Measurements from ENCODE around the gene NYAP2. TPM values are rescaled to one million over a fixed set of nuclear protein-coding genes. Genes with fewer than 3 reads are reported as not detected.

Gene NYAP2
- total and polyA plus RNA-seq, 10 of the 15 experiments (the other 5 are each of a cell fraction or from before 2014, with no cell fraction given), result 0.03 TPM; not detected in 9

DNA sequence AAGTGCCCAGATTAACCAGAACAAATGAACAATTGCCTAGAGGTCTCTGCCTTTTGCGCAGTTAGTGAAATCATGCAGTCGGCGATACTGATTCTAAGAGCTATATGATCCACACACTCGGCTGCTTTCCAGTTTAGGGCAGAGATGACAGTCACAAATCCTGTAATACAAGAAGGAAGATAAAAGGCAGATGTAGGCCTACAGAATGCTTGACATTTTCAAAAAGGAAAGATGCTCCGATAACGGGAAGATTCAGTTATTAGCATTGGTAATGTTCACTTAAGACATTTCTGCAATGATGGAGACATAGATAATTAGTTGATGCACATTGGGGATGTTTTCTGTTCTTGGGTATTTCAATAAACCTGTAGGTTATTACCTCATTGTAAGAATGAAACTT is 19.5 kb downstream of the NYAP2 start:
- no peak overlapping the region for H3K4me2 ChIP-seq (ENCODE audit: control insufficient read depth, insufficient read depth)
- no peaks in the 10 kb centered on the region for H4K20me1 ChIP-seq (ENCODE audit: control insufficient read depth, insufficient read depth)
- 68% methylated on average over 6 of the region's 6 CpGs for WGBS (ENCODE audit: insufficient coverage, insufficient replicate concordance, low lambda C conversion rate, missing lambda C conversion rate)
- POLR2A ChIA-PET, result no interaction called here
- in situ Hi-C loops (cut with MboI), result no loop called here
- H3K4me3 ChIP-seq, result no peak overlapping the region
- H3K36me3 ChIP-seq (ENCODE audit: control insufficient read depth in 2 of 2, insufficient read depth in 2 of 2, low read length in 1 of 2), result no peaks in the 10 kb centered on the region
- no peak for DNase-seq (ENCODE audit: low read depth, low spot score)
- H3K27me3 ChIP-seq (replicated peaks in 1 of 2; ENCODE audit: control insufficient read depth in 2 of 2, insufficient read depth in 2 of 2, low read length in 1 of 2), result no peaks in the 10 kb centered on the region; a peak in 1 of 4 replicates
- H3K9ac ChIP-seq (ENCODE audit: control insufficient read depth, insufficient read depth, low read length), result no peak overlapping the region
- no peak overlapping the region for H3K27ac ChIP-seq (ENCODE audit: control insufficient read depth, insufficient read depth)
- intact Hi-C loops (cut with micrococcal nuclease; ENCODE audit: unreplicated experiment), result no loop called here
- H3K9me3 ChIP-seq (replicated peaks; ENCODE audit: control insufficient read depth, insufficient read depth, low read length), result no peaks in the 10 kb centered on the region
- ATAC-seq, result no peak
- no peak overlapping the region for H2AFZ ChIP-seq (ENCODE audit: control insufficient read depth, low read depth, low read length)
- H3K4me1 ChIP-seq (ENCODE audit: control insufficient read depth, insufficient read depth, low read length), result no peaks in the 10 kb centered on the region
- no peak for FAIRE-seq
- H3K79me2 ChIP-seq (ENCODE audit: control insufficient read depth, insufficient read depth, low read length), result no peaks in the 10 kb centered on the region
- no peak for TF ChIP-seq CHD2 (IDR thresholded peaks at IDR 0.05; ENCODE audit: borderline replicate concordance, low read depth, low read length)
- no peak for TF ChIP-seq TCF3 (IDR thresholded peaks at IDR 0.05; ENCODE audit: borderline replicate concordance, insufficient read depth, low read depth, low read length)
- no peak for TF ChIP-seq MTA2 (IDR thresholded peaks at IDR 0.05; ENCODE audit: low read depth)
- no peak for TF ChIP-seq TARDBP (IDR thresholded peaks at IDR 0.05; ENCODE audit: borderline replicate concordance)
- no peak for TF ChIP-seq ATF7 (IDR thresholded peaks at IDR 0.05; ENCODE audit: low read depth)
- no TSS peak for BruUV-seq (replicated peaks)
- SMC1A ChIA-PET (ENCODE audit: uncharacterized antibody, unreplicated experiment), result interaction anchor here (1.8 kb wide), 1 partner anchor 8 kb away, joined by 5 read pairs; no protein-coding TSS in a partner anchor
- CTCF ChIA-PET, result no interaction called here
- RAD21 ChIA-PET (ENCODE audit: unreplicated experiment), result interaction anchor here (1.6 kb wide), 1 partner anchor 10 kb away, joined by 6 read pairs; no protein-coding TSS in a partner anchor

GRCh38 chr2:225422145-225422544 is 22.6 kb downstream of the NYAP2 start:
- FAIRE-seq, result no peak
- Histone ChIP-seq H4K20me1 (ENCODE audit: control insufficient read depth, insufficient read depth) (no peaks in the 10 kb centered on the region), H3K27me3 (replicated peaks in 1 of 2; ENCODE audit: control insufficient read depth in 2 of 2, insufficient read depth in 2 of 2, low read length in 1 of 2) (no peaks in the 10 kb centered on the region; a peak in 1 of 4 replicates), H3K36me3 (ENCODE audit: control insufficient read depth in 2 of 2, insufficient read depth in 2 of 2, low read length in 1 of 2) (no peaks in the 10 kb centered on the region), H3K79me2 (ENCODE audit: control insufficient read depth, insufficient read depth, low read length) (no peaks in the 10 kb centered on the region), H2AFZ (ENCODE audit: control insufficient read depth, low read depth, low read length) (no peak overlapping the region), H3K4me1 (ENCODE audit: control insufficient read depth, insufficient read depth, low read length) (no peaks in the 10 kb centered on the region), H3K4me3 (no peak overlapping the region), H3K27ac (ENCODE audit: control insufficient read depth, insufficient read depth) (no peak overlapping the region), H3K9me3 (replicated peaks; ENCODE audit: control insufficient read depth, insufficient read depth, low read length) (no peaks in the 10 kb centered on the region), H3K9ac (ENCODE audit: control insufficient read depth, insufficient read depth, low read length) (no peak overlapping the region), H3K4me2 (ENCODE audit: control insufficient read depth, insufficient read depth) (no peak overlapping the region)
- in situ Hi-C loops (cut with MboI) (no loop called here), intact Hi-C loops (cut with micrococcal nuclease; ENCODE audit: unreplicated experiment) (no loop called here)
- POLR2A ChIA-PET, result no interaction called here
- SMC1A ChIA-PET (ENCODE audit: uncharacterized antibody, unreplicated experiment), result interaction anchor here (0.5 kb wide), 1 partner anchor 20 kb away, joined by 3 read pairs; no protein-coding TSS in a partner anchor
- WGBS (ENCODE audit: insufficient coverage, insufficient replicate concordance, low lambda C conversion rate, missing lambda C conversion rate), result 51% methylated on average over 2 of the region's 2 CpGs
- no peak for ATAC-seq
- no peak for DNase-seq (ENCODE audit: low read depth, low spot score)
- BruUV-seq (replicated peaks), result no TSS peak
- CTCF ChIA-PET, result no interaction called here
- RAD21 ChIA-PET (ENCODE audit: unreplicated experiment), result no interaction called here
- TF ChIP-seq CEBPB (IDR thresholded peaks at IDR 0.05; ENCODE audit: borderline replicate concordance in 1 of 2, low read depth in 2 of 2, low read length in 2 of 2), result no peak
- no peak for TF ChIP-seq HDGF (IDR thresholded peaks at IDR 0.05)
- no peak for TF ChIP-seq SUZ12 (IDR thresholded peaks at IDR 0.05; ENCODE audit: unreplicated experiment)
- no peak for TF ChIP-seq GATAD2B (conservative IDR thresholded peaks at IDR 0.05; ENCODE audit: low read depth)
- TF ChIP-seq, protein P1, sequence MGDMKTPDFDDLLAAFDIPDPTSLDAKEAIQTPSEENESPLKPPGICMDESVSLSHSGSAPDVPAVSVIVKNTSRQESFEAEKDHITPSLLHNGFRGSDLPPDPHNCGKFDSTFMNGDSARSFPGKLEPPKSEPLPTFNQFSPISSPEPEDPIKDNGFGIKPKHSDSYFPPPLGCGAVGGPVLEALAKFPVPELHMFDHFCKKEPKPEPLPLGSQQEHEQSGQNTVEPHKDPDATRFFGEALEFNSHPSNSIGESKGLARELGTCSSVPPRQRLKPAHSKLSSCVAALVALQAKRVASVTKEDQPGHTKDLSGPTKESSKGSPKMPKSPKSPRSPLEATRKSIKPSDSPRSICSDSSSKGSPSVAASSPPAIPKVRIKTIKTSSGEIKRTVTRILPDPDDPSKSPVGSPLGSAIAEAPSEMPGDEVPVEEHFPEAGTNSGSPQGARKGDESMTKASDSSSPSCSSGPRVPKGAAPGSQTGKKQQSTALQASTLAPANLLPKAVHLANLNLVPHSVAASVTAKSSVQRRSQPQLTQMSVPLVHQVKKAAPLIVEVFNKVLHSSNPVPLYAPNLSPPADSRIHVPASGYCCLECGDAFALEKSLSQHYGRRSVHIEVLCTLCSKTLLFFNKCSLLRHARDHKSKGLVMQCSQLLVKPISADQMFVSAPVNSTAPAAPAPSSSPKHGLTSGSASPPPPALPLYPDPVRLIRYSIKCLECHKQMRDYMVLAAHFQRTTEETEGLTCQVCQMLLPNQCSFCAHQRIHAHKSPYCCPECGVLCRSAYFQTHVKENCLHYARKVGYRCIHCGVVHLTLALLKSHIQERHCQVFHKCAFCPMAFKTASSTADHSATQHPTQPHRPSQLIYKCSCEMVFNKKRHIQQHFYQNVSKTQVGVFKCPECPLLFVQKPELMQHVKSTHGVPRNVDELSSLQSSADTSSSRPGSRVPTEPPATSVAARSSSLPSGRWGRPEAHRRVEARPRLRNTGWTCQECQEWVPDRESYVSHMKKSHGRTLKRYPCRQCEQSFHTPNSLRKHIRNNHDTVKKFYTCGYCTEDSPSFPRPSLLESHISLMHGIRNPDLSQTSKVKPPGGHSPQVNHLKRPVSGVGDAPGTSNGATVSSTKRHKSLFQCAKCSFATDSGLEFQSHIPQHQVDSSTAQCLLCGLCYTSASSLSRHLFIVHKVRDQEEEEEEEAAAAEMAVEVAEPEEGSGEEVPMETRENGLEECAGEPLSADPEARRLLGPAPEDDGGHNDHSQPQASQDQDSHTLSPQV (IDR thresholded peaks at IDR 0.05), result no peak
- TF ChIP-seq SUPT20H (IDR thresholded peaks at IDR 0.05; ENCODE audit: borderline replicate concordance, control insufficient read depth, low read depth, low read length), result no peak
- no peak for TF ChIP-seq RAD21 (IDR thresholded peaks at IDR 0.05; ENCODE audit: insufficient read depth, low read depth, low read length)

All from GM12878 (cell line).